MG63 (cell line): ENCODE results near the gene CBARP. TPM values are rescaled to one million over a fixed set of nuclear protein-coding genes. Genes with fewer than 3 reads are reported as not detected.
"Not testable (repeated sequence)": the region's sequence is repeated elsewhere in the genome, so short reads cannot be mapped to it uniquely, and the experiment has no call there.

Experiments
- DNase-seq: peaks from one replicate; pipeline ENCODE4 v3.0.0-alpha.2; 2020
- H3K27me3 ChIP-seq: fragments of 250-450 bp; sonication (Bioruptor Pico); 2 replicates; pipeline ENCODE4 v1.5.1; 2020; ENCODE audit warnings: mild to moderate bottlenecking, moderate library complexity
- H3K36me3 ChIP-seq: fragments of 250-450 bp; sonication (Bioruptor Pico); 2 replicates; pipeline ENCODE4 v1.5.1; 2020; ENCODE audit warnings: mild to moderate bottlenecking, moderate library complexity
- H3K4me3 ChIP-seq: fragments of 250-450 bp; sonication (Bioruptor Pico); 2 replicates; pipeline ENCODE4 v1.5.1; 2020; ENCODE audit warnings: mild to moderate bottlenecking, moderate library complexity
- H3K9me3 ChIP-seq: fragments of 250-450 bp; sonication (Bioruptor Pico); 2 replicates; pipeline ENCODE4 v1.5.1; 2020; ENCODE audit warnings: mild to moderate bottlenecking, moderate library complexity
- total RNA-seq: library from RNA; depleted of rRNA; stranded (reverse); fragments of >200 nt; shearing (Covaris generic); gene quantifications from 2 replicates; pipeline ENCODE4 v1.2.3, GENCODE V29; 2014; ENCODE audit warnings: low replicate concordance

CBARP gene
- total RNA-seq, 1 experiment from 2014 or later, result 0.30 TPM

- peak; percentile 51 for DNase-seq
- H3K27me3 ChIP-seq, result no peaks in the 10 kb centered on the region
- no peaks in the 10 kb centered on the region for H3K9me3 ChIP-seq
- peak overlapping the region; percentile 69 for H3K4me3 ChIP-seq
- peaks cover 37% of the 10 kb centered on the region for H3K36me3 ChIP-seq
Measured at GRCh38 chr19:1250437-1251260, 12.8 kb upstream of the CBARP start.

GRCh38 chr19:1249990-1250436 is 12.2 kb upstream of the CBARP start:
- Histone ChIP-seq H3K9me3 (no peaks in the 10 kb centered on the region), H3K27me3 (no peaks in the 10 kb centered on the region), H3K4me3 (peak overlapping the region; percentile 69), H3K36me3 (peaks cover 30% of the 10 kb centered on the region)
- DNase-seq, result no peak

- H3K9me3 ChIP-seq, result no peaks in the 10 kb centered on the region
- peak overlapping the region; percentile 69 for H3K4me3 ChIP-seq
- no peaks in the 10 kb centered on the region for H3K27me3 ChIP-seq
- H3K36me3 ChIP-seq, result peaks cover 25% of the 10 kb centered on the region
- DNase-seq, result peak; percentile 89
Measured at GRCh38 chr19:1249298-1249989, 11.6 kb upstream of the CBARP start.

DNA sequence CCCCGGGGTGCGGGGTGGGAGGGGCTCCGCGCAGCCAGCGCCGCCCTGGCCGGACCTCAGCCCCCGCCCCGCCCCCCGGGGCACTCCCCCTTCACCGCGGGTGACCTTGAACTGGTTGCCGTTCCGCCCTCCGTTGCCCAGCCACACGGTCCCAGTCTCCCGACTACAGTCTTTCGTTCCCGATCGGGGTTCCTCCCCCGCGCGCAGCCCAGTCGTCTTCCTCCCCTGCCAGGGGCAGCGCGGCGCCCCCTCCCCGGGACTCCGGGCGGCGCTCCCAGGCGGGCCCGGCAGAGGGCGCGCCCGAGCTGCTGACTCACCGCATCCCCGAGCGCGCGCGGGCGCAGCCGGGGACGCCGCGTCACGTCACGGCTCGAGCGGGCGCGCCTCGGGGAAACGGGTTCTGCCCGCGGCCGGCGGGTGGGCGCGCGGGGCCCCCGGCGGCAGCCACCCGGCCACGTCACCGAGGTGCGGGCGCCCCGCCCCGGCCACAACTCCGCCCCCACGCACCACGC is 11.0 kb upstream of the CBARP start:
- peak; percentile 85 for DNase-seq
- Histone ChIP-seq H3K9me3 (no peaks in the 10 kb centered on the region), H3K4me3 (peak overlapping the region; percentile 66), H3K27me3 (no peaks in the 10 kb centered on the region), H3K36me3 (peaks cover 26% of the 10 kb centered on the region)

GRCh38 chr19:1248139-1248785 is 10.5 kb upstream of the CBARP start, which contains the start of gene MIDN:
Gene MIDN, plus strand, starts transcription at chr19:1248583. Its CDS starts 1,714 bp downstream, at chr19:1250297.
- H3K4me3 ChIP-seq, result peak within 1 kb of the TSS; percentile 66
- H3K9me3 ChIP-seq, result no peaks in the 10 kb centered on the region
- peak; percentile 81 for DNase-seq
- H3K27me3 ChIP-seq, result no peaks in the 10 kb centered on the region
- peaks cover 21% of the 10 kb centered on the region for H3K36me3 ChIP-seq

GRCh38 chr19:1247748-1248138 is 9.9 kb upstream of the CBARP start:
- no peak for DNase-seq
- Histone ChIP-seq H3K36me3 (peaks cover 21% of the 10 kb centered on the region), H3K27me3 (no peaks in the 10 kb centered on the region), H3K9me3 (no peaks in the 10 kb centered on the region), H3K4me3 (peak overlapping the region; percentile 66)

DNA sequence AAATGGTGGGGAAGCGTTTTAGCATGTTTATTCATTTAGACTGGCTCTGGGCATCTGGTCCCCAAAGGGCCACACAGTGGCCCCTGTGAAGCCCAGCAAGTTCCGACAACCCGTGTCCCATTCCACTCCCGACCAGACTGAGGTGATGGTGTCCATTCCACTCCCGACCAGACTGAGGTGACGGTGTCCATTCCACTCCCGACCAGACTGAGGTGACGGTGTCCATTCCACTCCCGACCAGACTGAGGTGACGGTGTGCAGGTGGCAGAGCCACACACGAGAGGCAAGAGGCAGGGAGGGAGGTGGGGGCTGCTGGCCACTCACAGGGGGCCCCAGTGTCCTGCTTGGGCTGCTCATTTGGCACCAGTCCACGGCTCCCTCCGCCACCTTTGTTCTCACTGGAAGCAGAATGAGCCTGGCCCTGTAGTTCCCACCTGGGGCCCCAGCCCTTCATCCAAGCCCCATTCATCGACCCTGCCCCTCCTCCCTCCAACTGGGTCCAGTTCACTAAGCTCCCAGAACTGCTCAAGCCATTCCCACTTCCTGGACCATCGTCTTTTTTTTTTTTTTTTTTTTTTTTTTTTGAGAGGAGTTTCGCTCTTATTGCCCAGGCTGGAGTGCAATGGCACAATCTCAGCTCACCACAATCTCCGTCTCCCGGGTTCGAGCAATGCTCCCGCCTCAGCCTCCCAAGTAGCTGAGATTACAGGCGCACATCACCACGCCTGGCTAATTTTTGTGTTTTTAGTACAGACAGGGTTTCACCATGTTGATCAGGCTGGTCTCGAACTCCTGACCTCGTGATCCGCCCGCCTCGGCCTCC is 8.7 kb upstream of the CBARP start:
- DNase-seq, H3K27me3 ChIP-seq, H3K9me3 ChIP-seq, H3K4me3 ChIP-seq: not testable (repeated sequence)
- H3K36me3 ChIP-seq, result peaks cover 17% of the 10 kb centered on the region

- H3K4me3 ChIP-seq, result no peak overlapping the region
- no peaks in the 10 kb centered on the region for H3K27me3 ChIP-seq
- no peak for DNase-seq
- H3K36me3 ChIP-seq, result peaks cover 9% of the 10 kb centered on the region
- no peaks in the 10 kb centered on the region for H3K9me3 ChIP-seq
Measured at GRCh38 chr19:1245494-1246264, 7.9 kb upstream of the CBARP start.

DNA sequence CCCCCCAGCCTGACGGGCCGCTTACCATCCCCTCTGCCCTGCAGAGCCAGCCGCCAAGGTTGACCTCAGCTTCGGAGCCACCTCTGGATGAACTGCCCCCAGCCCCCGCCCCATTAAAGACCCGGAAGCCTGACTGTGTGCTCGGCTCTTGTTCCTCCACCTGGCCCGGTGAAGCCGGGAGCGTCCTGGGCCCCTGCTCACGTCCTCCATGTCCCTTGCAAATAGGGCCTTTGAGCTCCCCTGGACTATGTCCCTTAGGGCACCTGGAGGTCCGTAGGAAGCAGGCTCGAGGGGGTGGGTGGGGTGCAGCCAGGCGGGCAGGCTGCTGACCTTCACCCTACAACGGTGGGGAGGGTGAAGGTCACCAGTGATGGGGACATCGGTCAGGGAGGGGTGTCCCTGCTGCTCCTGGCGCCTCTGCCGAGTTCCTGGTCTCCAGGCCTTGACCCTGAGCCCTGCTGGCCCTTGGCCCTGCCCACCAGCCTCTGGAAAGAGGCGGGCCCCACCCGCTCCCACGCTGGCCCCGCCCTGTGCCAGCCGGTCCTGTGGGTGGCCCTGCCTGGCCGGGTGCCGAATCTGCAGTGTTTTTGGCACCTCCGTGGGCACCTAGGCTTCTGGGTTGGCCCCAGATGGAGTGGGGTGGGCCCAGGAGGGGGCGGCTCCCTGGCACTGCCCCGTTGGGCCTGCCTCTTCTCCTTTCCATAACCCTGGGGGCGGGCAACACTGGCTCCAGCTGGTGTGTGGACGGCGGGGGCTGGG is 7.1 kb upstream of the CBARP start:
- Histone ChIP-seq H3K9me3 (no peaks in the 10 kb centered on the region), H3K4me3 (peak overlapping the region; percentile 28), H3K36me3 (peaks cover 7% of the 10 kb centered on the region), H3K27me3 (no peaks in the 10 kb centered on the region)
- peak; percentile 83 for DNase-seq

- peak overlapping the region; percentile 28 for H3K4me3 ChIP-seq
- peak; percentile 83 for DNase-seq
- peaks cover 5% of the 10 kb centered on the region for H3K36me3 ChIP-seq
- no peaks in the 10 kb centered on the region for H3K27me3 ChIP-seq
- H3K9me3 ChIP-seq, result no peaks in the 10 kb centered on the region
Measured at GRCh38 chr19:1243768-1244692, 6.2 kb upstream of the CBARP start.

DNA sequence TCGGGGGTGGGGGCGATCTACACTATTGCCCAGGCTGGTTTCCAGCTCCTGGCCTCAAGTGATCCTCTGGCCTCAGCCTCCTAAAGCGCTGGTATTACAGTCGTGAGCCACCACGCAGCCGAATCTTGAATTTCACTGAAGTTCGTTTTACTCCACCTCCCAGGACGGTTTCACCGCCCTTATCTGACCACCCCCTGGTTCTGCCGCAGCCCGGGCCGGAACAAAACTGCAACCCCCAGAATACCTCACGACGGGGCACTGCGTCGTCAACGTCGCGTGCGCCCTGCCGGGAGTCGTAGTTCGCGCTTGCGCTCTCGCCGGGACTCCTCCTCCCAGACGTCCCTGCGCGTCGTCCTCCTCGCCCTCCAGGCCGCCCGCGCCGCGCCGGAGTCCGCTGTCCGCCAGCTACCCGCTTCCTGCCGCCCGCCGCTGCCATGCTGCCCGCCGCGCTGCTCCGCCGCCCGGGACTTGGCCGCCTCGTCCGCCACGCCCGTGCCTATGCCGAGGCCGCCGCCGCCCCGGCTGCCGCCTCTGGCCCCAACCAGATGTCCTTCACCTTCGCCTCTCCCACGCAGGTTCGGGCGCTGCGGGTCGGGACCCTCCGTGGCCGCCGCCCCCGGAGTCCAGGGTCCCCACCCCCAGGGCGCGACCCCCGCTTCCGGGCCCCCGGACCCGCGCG is 3.8 kb upstream of the CBARP start, which contains the start of gene ATP5F1D:
Gene ATP5F1D (plus strand): TSS at position 335 of the 679 bp plus-strand sequence. CDS start 100 bp downstream, at position 435.
- peak; percentile 87 for DNase-seq
- H3K4me3 ChIP-seq, result peak within 1 kb of the TSS; percentile 61
- peaks cover 5% of the 10 kb centered on the region for H3K36me3 ChIP-seq
- H3K27me3 ChIP-seq, result no peaks in the 10 kb centered on the region
- H3K9me3 ChIP-seq, result no peaks in the 10 kb centered on the region

DNA sequence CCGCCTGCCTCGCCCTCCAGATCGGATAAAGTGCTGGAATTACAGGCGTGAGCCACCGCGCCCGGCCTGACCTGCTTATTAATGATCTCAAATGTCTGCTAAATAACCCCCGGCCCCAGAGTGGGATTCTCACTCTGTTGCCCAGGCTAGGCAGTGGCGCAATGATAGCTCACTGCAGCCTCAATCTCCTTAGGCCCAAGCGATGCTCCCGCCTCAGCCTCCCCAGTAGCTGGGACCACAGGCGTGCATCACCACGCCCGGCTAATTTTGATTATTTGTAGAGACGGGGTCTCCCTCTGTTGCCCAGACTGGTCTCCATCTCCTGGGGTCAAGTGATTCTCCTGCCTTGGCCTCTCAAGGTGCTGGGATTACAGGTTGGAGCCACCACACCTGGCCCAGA is 3.1 kb upstream of the CBARP start:
- Histone ChIP-seq H3K36me3 (peaks cover 5% of the 10 kb centered on the region), H3K4me3 (peak overlapping the region; percentile 61), H3K27me3 (no peaks in the 10 kb centered on the region), H3K9me3 (no peaks in the 10 kb centered on the region)
- no peak for DNase-seq
